Astrocyte (in vitro differentiated cells and primary cell): ENCODE data around the gene PCID2.

Source experiments
- CTCF ChIP-seq: IDR thresholded peaks from 2 replicates; pipeline ENCODE4 v1.5.1; 2011; ENCODE audit warnings: low read depth, mild to moderate bottlenecking, inconsistent platforms, low read length, moderate library complexity; ENCODE audit not compliant: insufficient read depth
- EZH2 ChIP-seq: IDR thresholded peaks from 2 replicates; pipeline ENCODE4 v1.6.1; 2012; ENCODE audit warnings: mild to moderate bottlenecking, low read length, inconsistent platforms; ENCODE audit not compliant: insufficient read depth

GRCh38 chr13:113239357-113239756 lies 30.9 kb upstream of the PCID2 start:
- no peak for TF ChIP-seq CTCF
- TF ChIP-seq EZH2: no peak
